Adrenal gland (tissue), 5 donors: ENCODE measurements around the gene EPO.
A peak's percentile ranks its signal among the peaks of the same experiment; 100 is the strongest.

Experiments used
- POLR2A ChIP-seq, 2 donors: fragments of 450-650 bp; IDR thresholded peaks; one replicate each; pipeline ENCODE4 v1.6.1; 2017; ENCODE audit warnings: antibody characterized with exemption in 2 of 2, mild to moderate bottlenecking in 2 of 2, moderate library complexity in 1 of 2
- TF ChIP-seq, protein P1 (sequence below), 6 experiments: fragments of 450-650 bp in 4 of 6; fragments of 200-600 bp in 2 of 6; sonication (generic) in 1 of 6; IDR thresholded peaks; 1 replicate in 5 of 6; 2 replicates in 1 of 6; pipeline versions ENCODE4 v1.5.1 to v1.8.0; 2016 to 2021; ENCODE audit warnings: antibody characterized with exemption in 6 of 6, mild to moderate bottlenecking in 2 of 6, moderate library complexity in 1 of 6
- donor health status: DM: no; HTN: no; CAD: no.

DNA sequence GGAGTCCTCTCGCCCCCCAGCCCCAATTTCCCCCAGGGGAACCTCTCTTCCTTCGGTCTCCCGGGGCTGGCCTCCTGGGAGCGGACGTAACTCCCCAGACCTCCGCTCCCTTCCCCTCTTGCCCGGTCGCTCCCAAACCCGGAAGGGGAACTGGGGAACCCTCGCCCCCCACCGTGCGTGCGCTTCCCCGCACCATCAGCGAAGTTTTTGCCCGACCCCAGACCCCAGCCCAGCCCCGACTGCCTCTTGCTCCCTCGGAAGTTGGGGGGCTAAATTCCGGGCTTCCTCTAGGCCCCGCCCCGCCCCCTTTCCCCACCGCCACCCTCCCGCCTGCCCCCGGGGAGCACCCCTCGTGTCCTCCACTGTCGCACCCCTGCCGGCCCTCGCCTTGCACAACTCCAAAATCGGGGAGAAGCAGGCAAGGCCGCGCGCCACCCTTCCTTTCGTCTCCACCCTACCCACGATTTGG is 46.3 kb upstream of the EPO start:
- TF ChIP-seq, protein P1, sequence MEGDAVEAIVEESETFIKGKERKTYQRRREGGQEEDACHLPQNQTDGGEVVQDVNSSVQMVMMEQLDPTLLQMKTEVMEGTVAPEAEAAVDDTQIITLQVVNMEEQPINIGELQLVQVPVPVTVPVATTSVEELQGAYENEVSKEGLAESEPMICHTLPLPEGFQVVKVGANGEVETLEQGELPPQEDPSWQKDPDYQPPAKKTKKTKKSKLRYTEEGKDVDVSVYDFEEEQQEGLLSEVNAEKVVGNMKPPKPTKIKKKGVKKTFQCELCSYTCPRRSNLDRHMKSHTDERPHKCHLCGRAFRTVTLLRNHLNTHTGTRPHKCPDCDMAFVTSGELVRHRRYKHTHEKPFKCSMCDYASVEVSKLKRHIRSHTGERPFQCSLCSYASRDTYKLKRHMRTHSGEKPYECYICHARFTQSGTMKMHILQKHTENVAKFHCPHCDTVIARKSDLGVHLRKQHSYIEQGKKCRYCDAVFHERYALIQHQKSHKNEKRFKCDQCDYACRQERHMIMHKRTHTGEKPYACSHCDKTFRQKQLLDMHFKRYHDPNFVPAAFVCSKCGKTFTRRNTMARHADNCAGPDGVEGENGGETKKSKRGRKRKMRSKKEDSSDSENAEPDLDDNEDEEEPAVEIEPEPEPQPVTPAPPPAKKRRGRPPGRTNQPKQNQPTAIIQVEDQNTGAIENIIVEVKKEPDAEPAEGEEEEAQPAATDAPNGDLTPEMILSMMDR (IDR thresholded peaks at IDR 0.05) = no peak
- peak in 1 of 2 donors; percentile 15 for TF ChIP-seq POLR2A (IDR thresholded peaks at IDR 0.05)
